ENCODE data around the gene LTBP3.

Gene LTBP3

GRCh38 chr11:65553301-65554001, 4.7 kb downstream of the LTBP3 start:
- peak; percentile 46 for DNase-seq (ENCODE audit: low read depth)

- DNase-seq (ENCODE audit: low read depth) = no peak
Measured at GRCh38 chr11:65552388-65552951, 5.7 kb downstream of the LTBP3 start.

GRCh38 chr11:65551572-65552387, 6.4 kb downstream of the LTBP3 start:
- no peak for DNase-seq (ENCODE audit: low read depth)

- DNase-seq (ENCODE audit: low read depth) = no peak
Measured at GRCh38 chr11:65549096-65549495, 9.1 kb downstream of the LTBP3 start.

DNA sequence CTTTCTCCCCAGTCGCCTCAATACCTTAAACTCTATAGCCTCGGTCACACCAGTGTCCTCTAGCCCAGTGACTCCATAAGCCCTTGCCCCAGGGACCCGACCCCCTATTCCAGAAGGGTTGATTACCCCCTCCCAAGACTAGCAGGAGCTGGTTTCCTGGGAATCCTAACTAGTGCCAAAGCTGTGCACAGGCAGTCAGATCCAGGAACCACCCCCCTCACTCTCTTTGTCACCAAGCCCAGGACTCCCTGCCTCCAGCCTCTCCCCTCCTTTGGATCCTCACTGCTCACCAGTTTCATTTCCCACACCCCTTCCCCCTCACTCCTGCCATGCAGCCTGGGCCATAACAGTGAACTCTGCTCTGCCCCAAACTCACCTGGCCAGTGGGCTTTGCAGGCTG, 9.8 kb downstream of the LTBP3 start:
- no peak for DNase-seq (ENCODE audit: low read depth)

DNA sequence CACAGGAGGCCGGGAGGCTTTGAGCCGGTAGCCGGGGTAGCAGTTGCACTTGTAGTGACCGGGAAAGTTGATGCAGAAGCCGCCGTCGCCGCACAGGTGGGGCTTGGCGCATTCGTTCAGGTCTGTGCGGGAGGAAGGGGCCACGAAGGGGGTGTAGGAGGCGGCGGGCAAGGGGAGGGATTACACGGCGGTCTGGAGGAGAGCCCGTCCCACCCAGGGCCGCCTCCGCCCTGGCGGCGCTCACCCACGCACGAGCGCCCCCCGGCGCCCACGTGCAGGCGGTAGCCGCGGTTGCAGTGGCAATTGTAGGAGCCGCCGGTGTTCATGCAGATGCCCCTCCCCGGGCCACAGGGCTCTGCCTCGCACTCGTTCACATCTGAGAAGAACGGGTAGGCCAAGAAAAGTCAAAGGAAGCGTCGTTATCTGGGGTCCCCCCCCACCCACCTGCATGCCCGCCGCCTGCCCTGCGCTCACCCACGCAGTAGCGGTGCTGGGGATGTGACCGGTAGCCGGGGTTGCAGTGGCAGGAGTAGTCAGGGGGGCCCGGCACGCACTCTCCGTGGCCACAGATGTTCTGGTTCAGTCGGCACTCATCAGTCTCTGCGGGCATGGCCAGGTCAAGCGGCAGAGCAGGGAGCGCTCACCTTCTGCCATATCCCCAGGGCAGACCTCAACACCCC, 10.6 kb downstream of the LTBP3 start:
- no peak for DNase-seq (ENCODE audit: low read depth)

DNA sequence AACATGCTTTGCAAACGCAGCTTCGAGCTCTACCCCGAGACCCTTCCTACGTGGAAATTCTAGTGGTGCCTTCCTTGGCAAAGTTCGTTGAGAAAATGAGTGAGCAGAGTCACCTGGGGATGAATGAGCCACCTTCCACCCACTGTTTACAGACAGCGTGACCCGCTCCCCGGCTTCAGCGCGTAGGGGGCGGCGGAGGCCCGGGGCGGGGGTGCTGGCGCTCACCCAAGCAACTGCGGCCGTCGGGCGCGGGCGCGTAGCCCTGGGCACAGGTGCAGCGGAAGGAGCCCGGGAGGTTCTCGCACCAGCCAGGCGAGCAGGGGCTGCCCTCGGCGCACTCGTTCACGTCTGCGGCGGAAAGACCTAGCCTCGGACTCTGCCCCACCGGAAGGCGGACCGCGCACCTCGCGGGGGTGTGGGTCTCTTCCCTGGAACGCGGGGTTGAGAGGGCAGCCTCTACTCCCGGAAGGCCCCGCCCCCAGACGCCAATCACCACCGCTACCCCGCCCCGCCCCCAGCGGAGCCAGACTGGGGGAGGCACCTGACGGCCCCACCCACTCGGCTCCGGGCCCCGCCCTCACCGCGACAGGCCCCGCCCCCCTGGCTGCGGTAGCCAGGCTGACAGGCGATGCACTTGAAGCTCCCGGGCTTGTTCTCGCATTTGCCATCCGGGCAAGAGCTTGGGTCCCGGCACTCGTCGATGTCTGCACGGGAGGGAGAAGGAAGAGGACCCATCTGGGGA, 11.8 kb downstream of the LTBP3 start:
- DNase-seq (ENCODE audit: low read depth) = peak; percentile 97

GRCh38 chr11:65545853-65546216, 12.3 kb downstream of the LTBP3 start:
- no peak for DNase-seq (ENCODE audit: low read depth)

GRCh38 chr11:65542738-65543390, 15.3 kb downstream of the LTBP3 start:
- no peak for DNase-seq (ENCODE audit: low read depth)

DNA sequence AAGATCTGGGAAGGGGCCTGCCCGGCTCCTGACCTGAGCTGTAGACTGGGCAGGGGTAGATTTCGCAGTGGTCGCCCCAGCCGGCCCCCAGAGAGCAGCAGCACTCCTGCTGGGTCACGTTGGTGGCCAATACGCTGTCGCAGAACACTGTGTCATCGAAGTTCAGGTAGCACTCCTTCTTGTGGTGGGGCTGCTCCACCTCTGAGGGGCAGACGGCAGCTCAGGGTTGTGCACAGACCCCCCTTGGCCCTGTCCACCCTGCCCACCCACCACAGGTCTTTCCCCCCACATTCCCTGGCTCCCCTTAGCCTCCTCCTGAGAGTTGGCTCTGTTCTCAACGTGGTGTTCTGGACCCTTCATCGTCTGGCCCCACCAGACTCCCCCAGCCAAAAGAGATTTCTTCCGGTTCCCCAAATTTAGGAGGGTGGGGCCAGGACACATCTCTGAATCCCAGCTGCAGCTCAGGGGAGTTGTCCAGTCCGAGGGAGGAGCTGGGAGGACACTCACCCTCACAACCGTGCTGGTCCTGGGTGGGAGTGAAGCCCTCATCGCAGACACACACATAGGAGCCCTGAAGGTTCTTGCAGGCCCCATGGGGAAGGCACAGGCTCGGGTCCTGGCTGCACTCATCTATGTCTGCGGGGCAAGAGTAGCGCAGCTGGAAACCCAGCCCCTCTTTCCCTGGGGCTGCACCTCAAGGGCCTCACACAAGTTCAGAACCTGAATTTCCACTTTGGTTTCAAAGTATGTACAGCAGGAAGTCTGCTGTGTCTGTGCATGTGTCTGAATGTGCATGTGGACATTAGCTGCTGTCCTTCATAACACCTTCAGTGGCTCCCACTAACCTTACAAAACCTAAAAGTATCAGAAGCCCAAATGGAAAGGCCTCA, 16.8 kb downstream of the LTBP3 start:
- no peak for DNase-seq (ENCODE audit: low read depth)

- peak; percentile 83 for DNase-seq (ENCODE audit: low read depth)
Measured at GRCh38 chr11:65540290-65541092, 17.7 kb downstream of the LTBP3 start.

DNA sequence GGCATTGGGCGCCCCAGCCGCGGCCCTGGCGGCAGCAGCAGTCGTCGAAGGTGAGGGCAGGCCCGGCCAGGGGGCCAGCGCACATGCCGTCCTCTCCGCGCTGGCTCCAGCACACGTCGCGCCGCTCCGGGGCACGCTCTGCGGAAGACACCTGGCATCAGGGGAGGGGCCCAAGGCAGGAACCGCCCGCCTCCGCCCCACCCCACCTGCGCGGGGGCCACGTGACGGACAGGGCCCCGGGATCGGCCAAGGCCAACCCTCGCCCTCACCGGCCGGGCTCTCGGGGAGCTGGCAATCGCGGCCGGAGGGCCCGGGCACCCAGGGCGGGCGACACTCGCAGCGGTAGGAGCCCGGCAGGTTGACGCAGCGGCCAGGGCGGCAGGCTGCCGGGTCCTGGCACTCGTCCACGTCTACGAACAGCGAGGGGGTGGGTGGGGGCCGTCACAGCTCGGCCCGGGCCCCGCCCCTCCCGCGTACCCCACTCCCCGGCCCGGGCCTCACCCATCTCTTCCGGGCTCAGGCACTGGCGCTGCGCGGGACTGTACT, 18.3 kb downstream of the LTBP3 start:
- no peak for DNase-seq (ENCODE audit: low read depth)

- no peak for DNase-seq (ENCODE audit: low read depth)
Measured at GRCh38 chr11:65538915-65539743, 19.0 kb downstream of the LTBP3 start.

DNA sequence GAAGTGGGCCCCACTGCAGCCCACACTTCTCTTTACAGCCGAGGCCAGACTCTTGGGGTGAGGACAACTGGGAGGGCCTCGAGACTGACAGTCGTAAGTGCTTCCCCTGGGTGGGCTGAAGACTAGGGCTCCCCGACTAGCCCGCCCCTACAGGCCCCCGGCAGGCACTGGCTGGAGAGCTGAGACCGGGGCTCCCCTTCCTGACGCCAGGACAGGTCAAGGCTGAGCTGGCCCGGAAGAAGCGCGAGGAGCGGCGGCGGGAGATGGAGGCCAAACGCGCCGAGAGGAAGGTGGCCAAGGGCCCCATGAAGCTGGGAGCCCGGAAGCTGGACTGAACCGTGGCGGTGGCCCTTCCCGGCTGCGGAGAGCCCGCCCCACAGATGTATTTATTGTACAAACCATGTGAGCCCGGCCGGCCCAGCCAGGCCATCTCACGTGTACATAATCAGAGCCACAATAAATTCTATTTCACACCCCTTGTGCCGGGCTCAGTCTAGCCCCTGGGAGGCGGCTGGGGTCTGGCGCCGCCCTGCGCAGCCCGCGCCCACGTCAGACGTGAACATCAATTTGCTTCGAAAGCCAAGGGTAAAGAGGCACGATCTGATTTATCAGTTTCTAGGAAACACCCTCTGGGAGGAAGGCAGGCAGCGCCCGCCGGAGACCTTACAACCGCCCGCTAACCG, 19.8 kb downstream of the LTBP3 start:
- DNase-seq (ENCODE audit: low read depth) = no peak

DNA sequence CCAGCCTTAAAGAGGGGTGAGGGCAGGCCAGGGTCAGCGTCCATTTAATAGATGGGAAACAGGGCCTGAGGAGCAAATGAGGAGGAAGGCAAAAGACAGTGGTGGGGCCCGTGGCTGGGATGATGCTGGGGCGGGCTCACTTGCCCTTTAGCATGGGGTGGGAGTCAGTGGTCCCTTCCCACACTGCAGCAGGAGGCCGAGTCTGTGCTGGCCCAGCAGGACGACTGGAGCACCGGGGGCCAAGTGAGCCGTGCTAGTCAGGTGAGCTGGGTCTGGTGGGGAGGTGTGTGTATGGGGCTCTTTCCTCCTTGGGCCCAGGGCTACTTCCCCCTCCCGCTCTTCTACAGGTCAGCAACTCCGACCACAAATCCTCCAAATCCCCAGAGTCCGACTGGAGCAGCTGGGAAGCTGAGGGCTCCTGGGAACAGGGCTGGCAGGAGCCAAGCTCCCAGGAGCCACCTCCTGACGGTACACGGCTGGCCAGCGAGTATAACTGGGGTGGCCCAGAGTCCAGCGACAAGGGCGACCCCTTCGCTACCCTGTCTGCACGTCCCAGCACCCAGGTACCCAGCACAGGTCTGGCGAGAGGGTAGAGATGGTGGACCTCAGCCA, 20.4 kb downstream of the LTBP3 start:
- no peak for DNase-seq (ENCODE audit: low read depth)

DNA sequence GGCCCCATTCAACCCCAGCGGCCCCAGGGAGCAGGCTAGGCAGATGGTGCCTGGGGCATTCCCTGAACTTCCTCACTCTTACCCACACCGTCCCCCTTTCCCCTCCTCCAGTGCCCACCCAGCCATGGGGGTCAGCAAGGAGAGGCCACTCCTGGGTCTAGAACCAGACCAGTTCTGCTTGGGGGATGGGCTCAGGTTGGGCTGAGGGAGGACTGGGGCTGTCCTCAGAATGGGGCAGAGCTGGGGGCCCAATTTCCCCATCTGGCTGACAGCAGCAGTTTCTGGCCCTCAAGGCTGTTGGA, 20.9 kb downstream of the LTBP3 start:
- no peak for DNase-seq (ENCODE audit: low read depth)

Measured in activated T-cell treated with anti-CD3 and anti-CD28 coated beads for 24 hours (primary cell).